ENCODE data around the gene MMAB. TPM values are rescaled to one million over a fixed set of nuclear protein-coding genes. Genes with fewer than 3 reads are reported as not detected.

Gene MMAB
- total RNA-seq, 3 donors from 2014 or later: 33.1 to 49.3 (median 38.4) TPM

DNA sequence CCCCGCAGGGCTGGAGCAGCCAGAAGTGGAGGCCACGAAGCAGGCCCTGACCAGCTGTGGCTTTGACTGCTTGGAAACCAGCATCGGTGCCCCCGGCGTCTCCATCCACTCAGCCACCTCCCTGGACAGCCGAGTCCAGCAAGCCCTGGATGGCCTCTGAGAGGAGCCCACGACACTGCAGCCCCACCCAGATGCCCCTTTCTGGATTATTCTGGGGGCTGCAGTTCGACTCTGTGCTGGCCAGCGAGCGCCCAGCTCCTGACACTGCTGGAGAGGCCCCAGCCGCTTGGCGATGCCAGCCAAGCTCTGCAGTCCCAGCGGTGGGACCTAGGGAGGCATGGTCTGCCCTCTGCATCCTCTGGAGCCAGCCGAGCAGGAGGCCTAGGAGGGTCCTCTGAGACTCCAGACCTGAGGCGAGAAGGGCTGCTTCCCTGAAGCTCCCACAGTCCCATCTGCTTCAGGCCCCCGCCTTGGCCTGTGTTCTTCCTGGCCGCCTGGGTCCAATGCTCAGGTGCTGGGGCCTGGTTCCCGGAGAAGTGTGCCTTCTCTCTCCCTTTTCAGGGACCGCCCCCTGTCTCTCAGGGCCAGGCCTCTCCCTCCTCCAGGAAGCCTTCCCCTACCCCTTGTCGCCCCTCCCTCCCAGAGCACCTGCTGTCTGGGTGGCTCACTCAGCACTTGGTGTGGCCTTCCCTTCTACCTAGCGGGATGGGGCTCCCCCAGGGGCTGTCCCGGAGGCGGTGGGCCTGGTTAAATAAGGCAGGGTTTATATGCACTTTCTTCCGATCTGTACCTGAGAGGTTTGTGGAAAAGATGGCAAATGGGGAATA is 23.3 kb upstream of the MMAB start:
- Mint-ChIP-seq H3K36me3 (ENCODE audit: insufficient read depth) (peaks cover 2% of the 10 kb centered on the region), H3K4me1 (ENCODE audit: low read depth) (peaks cover 25% of the 10 kb centered on the region), H3K9me3 (no peaks in the 10 kb centered on the region), H3K4me3 (no peak overlapping the region), H3K27me3 (ENCODE audit: low read depth) (no peaks in the 10 kb centered on the region)
- ATAC-seq: no peak
- no peak for DNase-seq

DNA sequence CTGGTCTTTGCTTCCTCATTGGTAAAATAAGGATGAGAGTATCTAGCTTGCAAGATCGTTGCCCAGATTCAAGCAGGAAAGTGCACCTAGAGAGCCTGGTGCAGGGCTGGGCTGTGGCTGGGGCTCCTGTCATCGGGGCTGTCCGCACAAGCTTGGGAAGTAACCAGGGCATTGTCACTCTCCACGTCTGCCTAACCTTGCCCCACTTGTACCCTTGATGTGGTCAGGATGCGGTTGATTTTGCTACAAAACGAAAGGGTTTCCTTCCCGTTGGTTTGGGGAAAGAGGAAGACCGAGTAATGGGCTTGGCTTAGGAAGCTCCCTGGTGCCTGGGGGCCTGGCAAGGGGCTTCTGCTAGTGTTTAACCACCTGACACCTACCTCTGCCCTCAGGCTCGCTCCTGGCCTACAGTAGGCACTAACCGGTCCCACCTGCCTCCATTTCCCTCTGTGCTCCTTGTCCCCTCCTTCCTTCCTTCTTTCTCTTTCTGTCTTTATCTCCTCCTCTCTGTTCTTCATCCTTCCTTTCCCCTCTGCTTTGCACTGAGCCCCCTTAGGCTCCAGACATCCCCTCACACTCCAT is 22.1 kb upstream of the MMAB start:
- DNase-seq (no peak), ATAC-seq (peak in 1 of 2 donors; percentile 83)
- Mint-ChIP-seq H3K4me1 (ENCODE audit: low read depth) (peaks cover 25% of the 10 kb centered on the region), H3K4me3 (no peak overlapping the region), H3K9me3 (no peaks in the 10 kb centered on the region), H3K27me3 (ENCODE audit: low read depth) (no peaks in the 10 kb centered on the region), H3K36me3 (ENCODE audit: insufficient read depth) (peaks cover 4% of the 10 kb centered on the region)

DNA sequence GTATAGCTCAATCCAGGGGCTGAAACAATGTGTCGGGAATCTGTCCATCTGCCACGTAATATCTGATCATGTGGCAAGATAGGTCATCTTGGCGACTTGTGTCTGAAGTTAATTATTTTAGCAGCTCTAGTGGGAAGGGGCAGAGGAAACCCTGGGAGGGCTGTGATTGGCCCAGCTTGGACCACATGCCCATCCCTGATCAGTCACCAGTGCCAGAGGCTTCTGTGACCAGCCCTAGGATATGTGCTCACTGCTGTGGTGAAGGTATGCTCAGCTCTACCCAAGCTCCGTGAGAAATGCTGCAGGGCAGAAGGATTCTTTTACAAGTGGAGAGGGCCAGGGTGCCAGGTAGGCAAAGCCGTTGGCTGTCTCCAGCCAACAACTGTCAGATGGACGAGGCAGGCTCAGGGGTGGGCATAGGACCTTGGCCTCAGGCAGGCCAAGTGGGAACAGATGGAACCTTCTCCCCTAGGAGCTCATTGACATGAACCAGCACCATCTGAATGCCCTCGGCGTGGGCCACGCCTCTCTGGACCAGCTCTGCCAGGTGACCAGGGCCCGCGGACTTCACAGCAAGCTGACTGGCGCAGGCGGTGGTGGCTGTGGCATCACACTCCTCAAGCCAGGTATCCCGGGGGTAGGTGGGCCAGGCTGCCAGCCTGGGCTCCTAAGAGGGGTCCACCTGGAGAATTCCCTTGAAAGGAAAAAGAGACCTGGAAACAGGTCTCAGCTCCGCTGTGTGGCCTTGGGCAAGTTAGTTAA is 21.4 kb upstream of the MMAB start:
- Mint-ChIP-seq H3K27me3 (ENCODE audit: low read depth) (no peaks in the 10 kb centered on the region), H3K4me1 (ENCODE audit: low read depth) (peaks cover 25% of the 10 kb centered on the region), H3K4me3 (no peak overlapping the region), H3K36me3 (ENCODE audit: insufficient read depth) (peaks cover 4% of the 10 kb centered on the region), H3K9me3 (no peaks in the 10 kb centered on the region)
- DNase-seq: no peak
- no peak for ATAC-seq

DNA sequence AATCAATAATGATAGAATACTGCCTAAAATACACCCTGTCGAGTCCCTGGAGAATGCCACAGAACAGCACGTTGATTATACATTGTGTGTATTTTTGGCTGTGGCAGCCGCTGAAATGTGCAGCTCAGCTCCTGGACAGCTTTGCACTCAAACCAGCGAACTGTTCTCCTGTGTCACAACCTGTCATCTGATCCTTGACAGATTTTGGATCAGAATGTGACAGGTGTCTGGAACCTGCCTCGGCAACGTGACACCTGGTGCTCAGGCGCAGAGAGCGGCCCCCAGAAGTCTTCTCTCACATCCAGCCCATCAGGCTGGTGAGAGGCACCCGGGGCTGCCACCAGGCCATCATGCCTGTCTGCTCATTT is 19.6 kb upstream of the MMAB start:
- no peak overlapping the region for H3K4me3 Mint-ChIP-seq

DNA sequence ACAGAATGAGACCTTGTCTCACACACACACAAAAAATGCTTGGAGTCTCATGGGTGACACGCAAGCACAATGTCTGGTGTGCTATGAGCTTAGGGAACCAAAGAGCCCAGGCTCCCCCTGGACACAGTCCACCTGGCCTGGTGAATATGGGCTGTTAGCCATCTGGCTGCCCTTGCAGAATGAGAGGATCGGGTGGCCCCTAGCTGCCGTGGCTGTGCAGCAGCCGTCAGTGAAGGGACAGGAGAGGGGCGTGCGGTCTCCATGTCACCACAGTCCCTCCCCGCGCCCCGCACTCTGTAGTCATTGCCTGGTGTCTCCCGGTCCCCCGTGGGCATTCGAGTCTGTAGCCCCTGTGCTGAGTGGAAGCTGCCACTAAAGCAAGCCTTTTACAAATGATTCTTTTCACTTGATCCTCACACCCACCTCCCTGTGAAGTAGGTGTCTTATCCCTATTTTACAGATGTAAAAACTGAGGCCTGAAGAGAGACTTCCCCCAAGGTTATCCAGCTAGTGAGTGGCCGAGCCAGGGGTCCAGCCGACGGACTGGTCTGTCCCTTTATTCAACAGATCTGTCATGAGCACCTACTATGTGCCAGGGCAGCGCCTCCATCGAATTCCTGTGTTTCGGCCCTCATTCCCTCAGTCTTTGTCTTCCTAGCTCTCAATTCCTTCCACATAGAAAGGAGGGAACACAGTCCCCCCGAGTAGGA is 19.0 kb upstream of the MMAB start:
- no peak for ATAC-seq
- Mint-ChIP-seq H3K9me3 (no peaks in the 10 kb centered on the region), H3K36me3 (ENCODE audit: insufficient read depth) (peaks cover 14% of the 10 kb centered on the region), H3K27me3 (ENCODE audit: low read depth) (no peaks in the 10 kb centered on the region), H3K4me1 (ENCODE audit: low read depth) (peaks cover 20% of the 10 kb centered on the region), H3K4me3 (no peak overlapping the region)
- no peak for DNase-seq

More for the DNA sequence above, 19.6 kb upstream of the MMAB start:
- H3K36me3 Mint-ChIP-seq (ENCODE audit: insufficient read depth): peaks cover 14% of the 10 kb centered on the region
- DNase-seq: no peak
- ATAC-seq: no peak
- H3K27me3 Mint-ChIP-seq (ENCODE audit: low read depth): no peaks in the 10 kb centered on the region
- no peaks in the 10 kb centered on the region for H3K9me3 Mint-ChIP-seq
- H3K4me1 Mint-ChIP-seq (ENCODE audit: low read depth): peaks cover 23% of the 10 kb centered on the region

DNA sequence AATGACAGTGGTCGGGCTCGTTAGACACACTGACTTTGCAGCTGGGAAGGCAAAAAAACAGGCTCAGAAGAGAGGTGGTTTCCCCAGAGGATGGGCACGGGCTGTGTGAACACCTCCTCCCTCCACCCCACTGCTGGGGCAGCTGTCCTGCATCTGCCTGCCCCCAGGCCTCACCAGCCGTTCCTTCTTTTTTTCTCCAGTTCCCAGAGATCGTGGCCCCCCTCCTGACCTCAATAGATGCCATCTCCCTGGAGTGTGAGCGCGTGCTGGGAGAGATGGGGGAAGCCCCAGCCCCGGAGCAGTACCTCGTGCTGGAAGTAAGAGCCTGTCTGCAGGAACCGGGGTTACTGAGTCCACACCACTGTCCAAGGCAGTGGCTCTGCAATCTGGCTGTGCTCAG is 17.7 kb upstream of the MMAB start:
- Mint-ChIP-seq H3K27me3 (ENCODE audit: low read depth) (no peaks in the 10 kb centered on the region), H3K36me3 (ENCODE audit: insufficient read depth) (peaks cover 12% of the 10 kb centered on the region), H3K4me3 (no peak overlapping the region), H3K9me3 (no peaks in the 10 kb centered on the region), H3K4me1 (ENCODE audit: low read depth) (peaks cover 20% of the 10 kb centered on the region)
- DNase-seq: no peak
- no peak for ATAC-seq

DNA sequence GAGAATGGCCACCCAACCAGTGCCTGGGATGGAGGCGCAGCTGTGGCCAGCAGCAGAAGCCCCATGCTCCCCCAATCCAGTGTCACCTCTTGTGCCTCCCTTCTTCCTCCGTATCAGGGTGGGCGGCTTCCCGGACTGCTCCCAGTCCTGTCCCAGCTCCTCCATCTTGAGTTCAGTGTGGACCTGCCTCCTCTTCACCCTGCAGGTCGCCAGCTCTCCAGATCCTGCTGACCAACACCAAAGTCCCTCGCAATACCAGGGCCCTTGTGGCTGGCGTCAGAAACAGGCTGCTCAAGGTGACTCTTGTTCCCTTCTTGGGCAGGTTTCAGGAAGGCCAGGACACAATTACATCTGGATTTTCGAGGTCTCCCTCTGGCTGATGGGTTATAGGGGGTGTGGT is 17.3 kb upstream of the MMAB start:
- Mint-ChIP-seq H3K27me3 (ENCODE audit: low read depth) (no peaks in the 10 kb centered on the region), H3K36me3 (ENCODE audit: insufficient read depth) (peaks cover 12% of the 10 kb centered on the region), H3K9me3 (no peaks in the 10 kb centered on the region), H3K4me3 (no peak overlapping the region), H3K4me1 (ENCODE audit: low read depth) (peaks cover 16% of the 10 kb centered on the region)
- no peak for ATAC-seq
- no peak for DNase-seq

DNA sequence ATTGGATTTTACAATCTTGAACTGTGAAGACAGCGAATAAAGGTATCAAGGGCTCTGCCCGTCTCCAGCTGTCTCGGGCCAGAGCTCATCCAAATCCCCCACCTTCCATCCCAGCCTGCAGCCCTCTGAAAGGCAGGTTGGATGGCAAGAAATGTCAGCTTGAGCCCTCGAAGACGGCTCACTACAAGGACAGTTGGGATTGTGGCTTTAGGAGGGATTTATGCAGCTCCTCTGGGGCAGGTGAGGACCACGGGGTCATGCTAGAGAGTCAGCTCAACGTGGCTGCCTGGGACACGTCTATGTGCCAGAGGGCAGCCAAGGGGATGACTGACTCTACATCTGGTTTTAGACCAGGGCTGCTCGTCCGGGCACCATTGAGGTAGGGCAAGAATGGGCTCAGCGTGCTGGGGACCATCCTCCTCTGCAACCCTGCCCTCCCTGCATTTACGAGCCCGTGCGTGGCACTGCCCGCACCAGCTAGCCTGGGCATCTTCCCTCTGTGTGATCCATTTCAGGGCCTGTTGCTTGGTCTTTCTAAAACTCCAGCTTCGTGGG is 16.5 kb upstream of the MMAB start:
- H3K4me1 Mint-ChIP-seq (ENCODE audit: low read depth): peaks cover 8% of the 10 kb centered on the region
- H3K36me3 Mint-ChIP-seq (ENCODE audit: insufficient read depth): peaks cover 16% of the 10 kb centered on the region
- no peak overlapping the region for H3K4me3 Mint-ChIP-seq
- ATAC-seq: no peak
- H3K9me3 Mint-ChIP-seq: no peaks in the 10 kb centered on the region
- no peaks in the 10 kb centered on the region for H3K27me3 Mint-ChIP-seq (ENCODE audit: low read depth)
- DNase-seq: no peak

DNA sequence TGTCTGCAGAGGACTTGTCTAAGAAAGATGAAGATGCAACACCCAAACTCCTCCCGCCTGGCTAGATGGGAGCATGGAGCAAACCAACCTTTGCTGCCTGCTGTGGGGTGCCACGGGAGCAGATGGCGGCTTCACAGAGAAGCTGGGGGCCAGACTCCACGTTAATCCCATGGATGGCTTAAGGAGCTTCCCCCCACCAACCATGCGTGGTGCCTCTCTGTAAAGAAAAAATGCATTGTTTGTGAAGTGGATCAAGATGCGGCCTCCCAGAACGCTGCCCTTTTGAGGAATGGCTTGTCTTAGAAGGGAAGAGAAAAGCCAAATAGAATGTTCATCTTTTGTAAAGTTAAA is 15.9 kb upstream of the MMAB start:
- ATAC-seq: no peak
- DNase-seq: no peak
- Mint-ChIP-seq H3K4me1 (ENCODE audit: low read depth) (peaks cover 2% of the 10 kb centered on the region), H3K27me3 (ENCODE audit: low read depth) (no peaks in the 10 kb centered on the region), H3K9me3 (no peaks in the 10 kb centered on the region), H3K4me3 (no peak overlapping the region), H3K36me3 (ENCODE audit: insufficient read depth) (peaks cover 16% of the 10 kb centered on the region)

DNA sequence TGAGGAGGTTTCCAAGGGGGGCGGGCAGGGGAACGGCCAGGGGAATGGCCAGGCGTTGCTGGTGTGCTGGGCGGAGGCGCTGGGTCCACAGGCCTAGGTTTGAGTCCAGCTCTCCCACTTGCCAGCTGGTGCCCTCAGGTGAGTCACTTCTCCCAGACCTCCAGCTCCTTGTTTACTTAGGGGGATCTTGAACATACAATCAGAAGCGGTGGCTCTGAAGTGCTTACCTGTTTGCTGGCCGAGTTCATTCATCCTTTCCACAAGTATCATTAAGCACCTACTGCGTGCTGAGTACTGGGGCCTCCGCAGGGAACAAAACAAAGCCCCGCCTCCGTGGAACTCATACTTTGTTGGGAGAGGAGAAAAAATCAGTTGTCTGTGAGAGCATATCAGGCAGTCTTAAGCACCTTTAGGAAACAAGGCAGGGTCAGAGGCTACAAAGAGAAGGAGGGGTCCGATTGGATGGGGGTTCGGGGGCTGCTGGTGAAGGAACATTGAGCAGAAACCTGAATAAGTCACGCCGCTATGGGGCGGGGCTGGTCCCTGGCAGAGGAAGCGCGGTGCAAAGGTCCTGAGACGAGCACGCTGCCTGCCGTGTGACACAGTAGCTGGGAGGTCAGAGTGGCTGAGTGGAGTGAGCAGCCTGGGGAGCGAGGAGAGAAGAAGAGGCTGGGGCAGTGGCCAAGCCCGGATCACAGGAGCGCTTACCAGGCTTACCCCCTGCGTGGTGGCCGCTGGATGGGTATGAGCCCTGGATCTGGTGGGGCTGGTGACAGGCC is 15.3 kb upstream of the MMAB start:
- Mint-ChIP-seq H3K9me3 (no peaks in the 10 kb centered on the region), H3K36me3 (ENCODE audit: insufficient read depth) (peaks cover 17% of the 10 kb centered on the region), H3K4me3 (no peak overlapping the region), H3K27me3 (ENCODE audit: low read depth) (no peaks in the 10 kb centered on the region), H3K4me1 (ENCODE audit: low read depth) (no peaks in the 10 kb centered on the region)
- DNase-seq (no peak), ATAC-seq (no peak)

DNA sequence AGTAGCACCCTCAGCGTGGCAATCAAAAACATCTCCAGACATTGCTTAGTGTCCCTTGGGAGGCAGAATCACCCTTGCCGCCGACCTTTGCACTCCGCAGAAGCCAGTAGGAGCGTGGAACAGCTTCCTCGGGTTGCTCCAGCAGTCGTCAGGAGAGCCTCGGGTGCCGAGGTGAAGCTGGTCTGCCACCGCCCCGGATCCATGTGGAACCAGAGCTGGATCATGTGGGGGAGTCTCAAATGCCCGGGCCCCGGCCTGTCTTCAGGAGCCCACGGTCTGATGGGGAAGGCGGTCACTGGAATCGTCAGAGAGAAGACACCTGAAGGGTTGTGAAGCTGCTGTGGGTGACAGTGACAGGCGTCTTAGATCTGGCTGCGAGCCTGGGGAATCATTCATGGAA is 14.6 kb upstream of the MMAB start:
- no peaks in the 10 kb centered on the region for H3K27me3 Mint-ChIP-seq (ENCODE audit: low read depth)
- no peaks in the 10 kb centered on the region for H3K9me3 Mint-ChIP-seq
- H3K4me1 Mint-ChIP-seq (ENCODE audit: low read depth): no peaks in the 10 kb centered on the region
- peaks cover 18% of the 10 kb centered on the region for H3K36me3 Mint-ChIP-seq (ENCODE audit: insufficient read depth)
- DNase-seq (no peak), ATAC-seq (no peak)
- H3K4me3 Mint-ChIP-seq: no peak overlapping the region

DNA sequence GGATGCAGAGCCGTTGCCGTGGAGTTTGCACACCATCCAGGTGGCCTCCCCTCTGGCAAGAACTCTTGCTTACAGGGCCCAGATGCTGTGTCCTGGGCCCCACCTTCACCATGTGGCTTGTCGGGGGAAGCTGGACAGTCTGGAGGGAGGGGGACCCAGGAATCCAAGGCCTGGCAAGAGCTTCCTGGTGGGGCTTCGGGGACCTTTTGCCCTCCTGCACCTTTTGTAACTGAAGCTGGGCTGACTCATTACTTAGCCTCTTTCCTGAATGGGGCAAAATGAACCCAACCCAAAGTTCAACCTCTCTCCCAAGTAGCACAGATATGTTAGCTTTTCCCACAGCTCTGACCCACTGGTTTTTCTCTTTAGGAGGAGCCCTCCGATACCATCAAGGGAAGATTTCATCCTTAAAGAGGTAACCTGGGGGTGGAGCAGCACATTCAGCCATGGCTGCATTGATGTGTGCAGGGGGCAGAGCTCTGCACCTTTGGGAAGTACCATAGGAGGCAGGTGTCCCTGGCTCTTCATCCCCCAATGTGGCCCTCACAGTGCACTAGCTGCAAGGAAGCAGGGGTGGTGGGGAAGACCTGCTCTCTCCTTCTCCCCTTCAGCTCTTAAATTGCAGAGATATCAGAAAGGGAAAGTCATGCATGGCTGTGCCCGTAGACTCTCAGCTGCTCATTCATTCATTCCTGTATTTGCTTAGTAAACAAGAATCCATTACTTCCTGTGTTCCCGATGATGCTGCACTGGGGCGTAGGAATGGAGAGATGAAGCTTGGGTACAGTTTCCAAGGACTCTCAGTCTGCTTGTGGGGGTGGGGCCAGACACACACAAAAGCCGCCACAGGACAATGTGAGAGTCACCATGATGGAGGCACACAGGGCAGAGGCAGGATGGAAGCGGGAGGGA is 13.3 kb upstream of the MMAB start:
- no peaks in the 10 kb centered on the region for H3K27me3 Mint-ChIP-seq (ENCODE audit: low read depth)
- H3K4me1 Mint-ChIP-seq (ENCODE audit: low read depth): no peaks in the 10 kb centered on the region
- peaks cover 23% of the 10 kb centered on the region for H3K36me3 Mint-ChIP-seq (ENCODE audit: insufficient read depth)
- no peak overlapping the region for H3K4me3 Mint-ChIP-seq
- DNase-seq (no peak), ATAC-seq (no peak)
- no peaks in the 10 kb centered on the region for H3K9me3 Mint-ChIP-seq

DNA sequence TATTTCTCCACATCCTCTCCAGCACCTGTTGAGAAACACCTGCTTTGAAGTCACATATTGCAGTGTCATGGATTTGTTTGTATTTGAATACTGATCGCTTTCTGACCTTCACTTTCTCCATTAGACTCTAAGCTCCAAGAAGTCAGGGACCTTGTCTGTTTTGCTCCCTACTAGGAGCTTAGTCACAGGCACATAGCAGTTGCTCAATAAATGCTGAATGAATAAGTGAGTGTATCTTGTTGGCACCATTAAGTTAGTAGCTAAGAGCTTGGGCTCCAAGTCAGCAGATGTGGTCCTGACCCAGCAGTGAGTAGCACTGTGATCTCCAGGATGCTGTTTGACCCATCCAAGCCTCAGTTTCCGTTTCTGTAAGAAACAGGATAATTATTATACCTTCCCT is 10.4 kb upstream of the MMAB start:
- ATAC-seq (no peak), DNase-seq (no peak)
- no peaks in the 10 kb centered on the region for H3K4me1 Mint-ChIP-seq (ENCODE audit: low read depth)
- no peaks in the 10 kb centered on the region for H3K27me3 Mint-ChIP-seq (ENCODE audit: low read depth)
- H3K36me3 Mint-ChIP-seq (ENCODE audit: insufficient read depth): peaks cover 24% of the 10 kb centered on the region
- no peaks in the 10 kb centered on the region for H3K9me3 Mint-ChIP-seq
- H3K4me3 Mint-ChIP-seq: no peak overlapping the region

Data from activated T-cell treated with anti-CD3 and anti-CD28 coated beads, Interleukin-2, amount 50 U/mL, for 4 hours (primary cell).